ENCODE results near the gene LRBA.

- TF ChIP-seq CTCF (IDR thresholded peaks at IDR 0.05; ENCODE audit: borderline replicate concordance, extremely low read depth, low read length, poor library complexity, severe bottlenecking) (no peak), EZH2 (IDR thresholded peaks at IDR 0.05; ENCODE audit: borderline replicate concordance, low read depth, low read length, severe bottlenecking) (no peak)
Measured at GRCh38 chr4:150911326-150911725, 103.8 kb downstream of the LRBA start.
